Astrocyte of the spinal cord (primary cell): Measurements from ENCODE around the gene CSNK1G2.

Experiments
- DNase-seq: peaks from one replicate; pipeline ENCODE4 v3.0.0; 2011; ENCODE audit warnings: low read depth, low spot score
- H3K4me3 ChIP-seq: 2 replicates; pipeline ENCODE4 v1.5.1; 2011; ENCODE audit warnings: low read depth, mild to moderate bottlenecking, low read length, moderate library complexity
- in situ Hi-C: cut with HindIII; loops from 2 replicates; pipeline ENCODE4 v1.10.0; 2017; ENCODE audit warnings: low sequenced_read_pairs
- TF ChIP-seq, protein P1 (sequence below): IDR thresholded peaks from 2 replicates; pipeline ENCODE4 v1.5.1; 2012; ENCODE audit warnings: low read depth, mild to moderate bottlenecking, low read length, inconsistent platforms

The CSNK1G2 gene

GRCh38 chr19:1941146-1942077, at the start of gene CSNK1G2:
Gene CSNK1G2, plus strand, starts transcription at chr19:1941172. Its CDS starts 28,601 bp downstream, at chr19:1969773.
- H3K4me3 ChIP-seq: peak within 1 kb of the TSS; percentile 63
- in situ Hi-C loops: no loop called here
- TF ChIP-seq, protein P1, sequence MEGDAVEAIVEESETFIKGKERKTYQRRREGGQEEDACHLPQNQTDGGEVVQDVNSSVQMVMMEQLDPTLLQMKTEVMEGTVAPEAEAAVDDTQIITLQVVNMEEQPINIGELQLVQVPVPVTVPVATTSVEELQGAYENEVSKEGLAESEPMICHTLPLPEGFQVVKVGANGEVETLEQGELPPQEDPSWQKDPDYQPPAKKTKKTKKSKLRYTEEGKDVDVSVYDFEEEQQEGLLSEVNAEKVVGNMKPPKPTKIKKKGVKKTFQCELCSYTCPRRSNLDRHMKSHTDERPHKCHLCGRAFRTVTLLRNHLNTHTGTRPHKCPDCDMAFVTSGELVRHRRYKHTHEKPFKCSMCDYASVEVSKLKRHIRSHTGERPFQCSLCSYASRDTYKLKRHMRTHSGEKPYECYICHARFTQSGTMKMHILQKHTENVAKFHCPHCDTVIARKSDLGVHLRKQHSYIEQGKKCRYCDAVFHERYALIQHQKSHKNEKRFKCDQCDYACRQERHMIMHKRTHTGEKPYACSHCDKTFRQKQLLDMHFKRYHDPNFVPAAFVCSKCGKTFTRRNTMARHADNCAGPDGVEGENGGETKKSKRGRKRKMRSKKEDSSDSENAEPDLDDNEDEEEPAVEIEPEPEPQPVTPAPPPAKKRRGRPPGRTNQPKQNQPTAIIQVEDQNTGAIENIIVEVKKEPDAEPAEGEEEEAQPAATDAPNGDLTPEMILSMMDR: no peak
- DNase-seq: no peak

DNA sequence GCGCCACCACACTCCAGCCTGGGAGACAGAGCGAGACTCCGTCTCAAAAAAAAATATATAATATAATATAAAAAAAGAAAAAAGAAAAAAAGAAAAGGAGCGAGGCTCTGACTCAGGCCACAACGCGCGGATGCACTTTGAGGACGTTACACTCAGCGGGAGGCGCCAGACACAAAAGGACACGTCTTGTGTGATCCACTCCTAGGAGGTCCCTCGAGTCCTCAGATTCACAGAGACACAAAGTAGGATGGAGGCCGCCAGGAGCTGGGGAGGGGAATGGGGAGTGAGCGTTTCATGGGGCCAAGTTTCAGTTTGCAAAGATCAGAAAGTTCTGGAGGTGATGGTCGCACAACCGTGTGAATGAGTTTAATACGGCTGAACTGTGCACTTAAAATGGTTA, 47.2 kb upstream of the CSNK1G2 start:
- H3K4me3 ChIP-seq: no peak overlapping the region
- in situ Hi-C loops: no loop called here
- DNase-seq: no peak
- TF ChIP-seq, protein P1: no peak

GRCh38 chr19:1896508-1896907, 44.5 kb upstream of the CSNK1G2 start:
- in situ Hi-C loops: no loop called here
- no peak overlapping the region for H3K4me3 ChIP-seq
- TF ChIP-seq, protein P1: no peak
- DNase-seq: no peak

GRCh38 chr19:1901940-1902404, 39.0 kb upstream of the CSNK1G2 start:
- in situ Hi-C loops: no loop called here
- TF ChIP-seq, protein P1: no peak
- no peak overlapping the region for H3K4me3 ChIP-seq
- DNase-seq: no peak

DNA sequence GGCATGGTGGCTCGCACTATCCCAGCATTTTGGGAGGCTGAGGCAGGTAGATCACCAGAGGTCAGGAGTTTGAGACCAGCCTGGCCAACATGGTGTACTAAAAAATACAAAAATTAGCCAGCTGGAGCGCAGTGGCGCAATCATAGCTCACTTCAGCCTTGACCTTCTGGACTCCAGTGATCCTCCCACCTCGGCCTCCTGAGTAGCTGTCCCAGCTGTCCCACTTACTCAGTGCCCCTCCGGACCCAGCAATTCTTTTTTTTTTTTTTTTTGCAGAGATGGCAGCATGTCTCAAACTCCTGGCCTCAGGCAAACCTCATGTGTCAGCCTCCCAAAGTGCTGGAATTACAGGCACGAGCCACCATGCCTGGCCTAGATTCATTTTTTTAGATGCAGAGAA, 38.0 kb upstream of the CSNK1G2 start:
- in situ Hi-C loops: no loop called here
- TF ChIP-seq, protein P1: no peak
- DNase-seq: no peak
- no peak overlapping the region for H3K4me3 ChIP-seq

- in situ Hi-C loops: no loop called here
- H3K4me3 ChIP-seq: peak overlapping the region; percentile 12
- TF ChIP-seq, protein P1: no peak
- DNase-seq: no peak
These were observed 36.2 kb upstream of the CSNK1G2 start for GRCh38 chr19:1904860-1905109.
